HCT116 (cell line): ENCODE measurements around the gene ZNF722.
"Not testable (repeated sequence)": the region's sequence is repeated elsewhere in the genome, so short reads cannot be mapped to it uniquely, and the experiment has no call there.

Experiments
- CEBPB ChIP-seq: IDR thresholded peaks from 2 replicates; pipeline ENCODE4 v1.6.1; 2012; ENCODE audit warnings: low read depth
- EGR1 ChIP-seq: IDR thresholded peaks from 2 replicates; pipeline ENCODE4 v1.6.1; 2012; ENCODE audit warnings: low read depth
- EZH2 ChIP-seq: fragments of 200-600 bp; sonication (generic); IDR thresholded peaks from 2 replicates; pipeline ENCODE4 v1.6.1; 2017; ENCODE audit warnings: antibody characterized with exemption, mixed run types
- POLR2A ChIP-seq: IDR thresholded peaks from 2 replicates; pipeline ENCODE4 v1.7.0; 2011; ENCODE audit warnings: borderline replicate concordance; ENCODE audit not compliant: insufficient read depth, insufficient read length; ENCODE audit errors: extremely low read depth
- POLR2AphosphoS5 ChIP-seq: IDR thresholded peaks from 2 replicates; pipeline ENCODE4 v1.6.1; 2011; ENCODE audit warnings: mild to moderate bottlenecking, low read depth, low read length, moderate library complexity
- TCF7L2 ChIP-seq: IDR thresholded peaks from 2 replicates; pipeline ENCODE4 v1.7.0; 2011; ENCODE audit warnings: borderline replicate concordance, inconsistent platforms; ENCODE audit not compliant: insufficient read depth, insufficient read length; ENCODE audit errors: extremely low read depth
- TF ChIP-seq, protein P1 (sequence below): IDR thresholded peaks from 2 replicates; pipeline ENCODE4 v1.6.1; 2012; ENCODE audit warnings: low read depth
- TF ChIP-seq, protein P2 (sequence below): IDR thresholded peaks from 2 replicates; pipeline ENCODE4 v1.6.1; 2012
- TF ChIP-seq, protein P3 (sequence below), 3 experiments: fragments of 200-600 bp in 1 of 3; sonication (generic) in 1 of 3; IDR thresholded peaks in 2 of 3; conservative IDR thresholded peaks in 1 of 3; 2 replicates each; pipeline ENCODE4 v1.5.1; 2012 to 2017; ENCODE audit warnings: low read depth in 2 of 3, low read length in 2 of 3, antibody characterized with exemption in 1 of 3, borderline replicate concordance in 1 of 3, control low read depth in 1 of 3, mild to moderate bottlenecking in 1 of 3, mixed read lengths in 1 of 3, mixed run types in 1 of 3, moderate library complexity in 1 of 3; ENCODE audit not compliant: insufficient read depth in 1 of 3

DNA sequence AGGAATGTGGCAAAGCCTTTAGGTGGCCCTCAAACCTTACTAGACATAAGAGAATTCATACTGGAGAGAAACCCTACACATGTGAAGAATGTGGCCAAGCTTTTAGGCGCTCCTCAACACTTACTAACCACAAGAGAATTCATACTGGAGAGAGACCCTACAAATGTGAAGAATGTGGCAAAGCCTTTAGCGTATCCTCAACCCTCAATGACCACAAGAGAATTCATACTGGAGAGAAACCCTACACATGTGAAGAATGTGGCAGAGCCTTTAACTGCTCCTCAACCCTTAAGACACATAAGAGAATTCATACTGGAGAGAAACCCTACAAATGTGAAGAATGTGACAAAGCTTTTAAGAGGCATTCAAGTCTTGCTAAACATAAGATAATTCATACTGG lies 16.8 kb downstream of the ZNF722 start:
- TF ChIP-seq TCF7L2, CEBPB, POLR2AphosphoS5, EZH2, POLR2A, EGR1: not testable (repeated sequence)
- TF ChIP-seq, protein P1, sequence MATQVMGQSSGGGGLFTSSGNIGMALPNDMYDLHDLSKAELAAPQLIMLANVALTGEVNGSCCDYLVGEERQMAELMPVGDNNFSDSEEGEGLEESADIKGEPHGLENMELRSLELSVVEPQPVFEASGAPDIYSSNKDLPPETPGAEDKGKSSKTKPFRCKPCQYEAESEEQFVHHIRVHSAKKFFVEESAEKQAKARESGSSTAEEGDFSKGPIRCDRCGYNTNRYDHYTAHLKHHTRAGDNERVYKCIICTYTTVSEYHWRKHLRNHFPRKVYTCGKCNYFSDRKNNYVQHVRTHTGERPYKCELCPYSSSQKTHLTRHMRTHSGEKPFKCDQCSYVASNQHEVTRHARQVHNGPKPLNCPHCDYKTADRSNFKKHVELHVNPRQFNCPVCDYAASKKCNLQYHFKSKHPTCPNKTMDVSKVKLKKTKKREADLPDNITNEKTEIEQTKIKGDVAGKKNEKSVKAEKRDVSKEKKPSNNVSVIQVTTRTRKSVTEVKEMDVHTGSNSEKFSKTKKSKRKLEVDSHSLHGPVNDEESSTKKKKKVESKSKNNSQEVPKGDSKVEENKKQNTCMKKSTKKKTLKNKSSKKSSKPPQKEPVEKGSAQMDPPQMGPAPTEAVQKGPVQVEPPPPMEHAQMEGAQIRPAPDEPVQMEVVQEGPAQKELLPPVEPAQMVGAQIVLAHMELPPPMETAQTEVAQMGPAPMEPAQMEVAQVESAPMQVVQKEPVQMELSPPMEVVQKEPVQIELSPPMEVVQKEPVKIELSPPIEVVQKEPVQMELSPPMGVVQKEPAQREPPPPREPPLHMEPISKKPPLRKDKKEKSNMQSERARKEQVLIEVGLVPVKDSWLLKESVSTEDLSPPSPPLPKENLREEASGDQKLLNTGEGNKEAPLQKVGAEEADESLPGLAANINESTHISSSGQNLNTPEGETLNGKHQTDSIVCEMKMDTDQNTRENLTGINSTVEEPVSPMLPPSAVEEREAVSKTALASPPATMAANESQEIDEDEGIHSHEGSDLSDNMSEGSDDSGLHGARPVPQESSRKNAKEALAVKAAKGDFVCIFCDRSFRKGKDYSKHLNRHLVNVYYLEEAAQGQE: not testable (repeated sequence)
- TF ChIP-seq, protein P2, sequence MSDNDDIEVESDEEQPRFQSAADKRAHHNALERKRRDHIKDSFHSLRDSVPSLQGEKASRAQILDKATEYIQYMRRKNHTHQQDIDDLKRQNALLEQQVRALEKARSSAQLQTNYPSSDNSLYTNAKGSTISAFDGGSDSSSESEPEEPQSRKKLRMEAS: not testable (repeated sequence)
- TF ChIP-seq, protein P3, sequence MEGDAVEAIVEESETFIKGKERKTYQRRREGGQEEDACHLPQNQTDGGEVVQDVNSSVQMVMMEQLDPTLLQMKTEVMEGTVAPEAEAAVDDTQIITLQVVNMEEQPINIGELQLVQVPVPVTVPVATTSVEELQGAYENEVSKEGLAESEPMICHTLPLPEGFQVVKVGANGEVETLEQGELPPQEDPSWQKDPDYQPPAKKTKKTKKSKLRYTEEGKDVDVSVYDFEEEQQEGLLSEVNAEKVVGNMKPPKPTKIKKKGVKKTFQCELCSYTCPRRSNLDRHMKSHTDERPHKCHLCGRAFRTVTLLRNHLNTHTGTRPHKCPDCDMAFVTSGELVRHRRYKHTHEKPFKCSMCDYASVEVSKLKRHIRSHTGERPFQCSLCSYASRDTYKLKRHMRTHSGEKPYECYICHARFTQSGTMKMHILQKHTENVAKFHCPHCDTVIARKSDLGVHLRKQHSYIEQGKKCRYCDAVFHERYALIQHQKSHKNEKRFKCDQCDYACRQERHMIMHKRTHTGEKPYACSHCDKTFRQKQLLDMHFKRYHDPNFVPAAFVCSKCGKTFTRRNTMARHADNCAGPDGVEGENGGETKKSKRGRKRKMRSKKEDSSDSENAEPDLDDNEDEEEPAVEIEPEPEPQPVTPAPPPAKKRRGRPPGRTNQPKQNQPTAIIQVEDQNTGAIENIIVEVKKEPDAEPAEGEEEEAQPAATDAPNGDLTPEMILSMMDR (IDR thresholded peaks at IDR 0.05 in 2 of 3, conservative IDR thresholded peaks at IDR 0.05 in 1 of 3; ENCODE audit: borderline replicate concordance in 1 of 3, insufficient read depth in 1 of 3, low read depth in 2 of 3, low read length in 2 of 3): not testable (repeated sequence)
